GM12878 (cell line): ENCODE data around the gene CCDC110. TPM values are rescaled to one million over a fixed set of nuclear protein-coding genes. Genes with fewer than 3 reads are reported as not detected.
A peak's percentile ranks its signal among the peaks of the same experiment; 100 is the strongest.

Source experiments
- ATF7 ChIP-seq: fragments of 450-650 bp; IDR thresholded peaks from 2 replicates; pipeline ENCODE4 v1.6.1; 2016; ENCODE audit warnings: low read depth, mild to moderate bottlenecking
- BHLHE40 ChIP-seq, 2 experiments: fragments of 450-650 bp in 1 of 2; IDR thresholded peaks; 2 replicates each; pipeline ENCODE4 v1.6.1; 2011 to 2017; ENCODE audit warnings: low read depth in 2 of 2, borderline replicate concordance in 1 of 2, improper control_type of control experiment in 1 of 2, low read length in 1 of 2, mild to moderate bottlenecking in 1 of 2
- CBX5 ChIP-seq: sonication (generic); IDR thresholded peaks from 2 replicates; pipeline ENCODE4 v1.6.1; 2016; ENCODE audit warnings: low read depth, moderate library complexity, mild to moderate bottlenecking, inconsistent platforms
- HSF1 ChIP-seq: fragments of 150-350 bp; IDR thresholded peaks from 2 replicates; pipeline ENCODE4 v1.6.1; 2014; ENCODE audit warnings: mild to moderate bottlenecking, low read depth, low read length
- MTA3 ChIP-seq: IDR thresholded peaks from 2 replicates; pipeline ENCODE4 v1.6.1; 2012; ENCODE audit warnings: low read length, inconsistent platforms, borderline replicate concordance
- NKRF ChIP-seq: fragments of 450-650 bp; conservative IDR thresholded peaks from 2 replicates; pipeline ENCODE4 v1.6.1; 2017; ENCODE audit warnings: mild to moderate bottlenecking, moderate library complexity
- STAT1 ChIP-seq: fragments of 450-650 bp; conservative IDR thresholded peaks from 2 replicates; pipeline ENCODE4 v1.6.1; 2014; ENCODE audit warnings: antibody characterized with exemption, mild to moderate bottlenecking
- STAT3 ChIP-seq: IDR thresholded peaks from 2 replicates; pipeline ENCODE4 v1.6.1; 2011; ENCODE audit warnings: low read depth, low read length, improper control_type of control experiment
- TAF1 ChIP-seq: IDR thresholded peaks from 2 replicates; pipeline ENCODE4 v1.6.1; 2011; ENCODE audit warnings: mild to moderate bottlenecking, low read depth, low read length, borderline replicate concordance
- TBL1XR1 ChIP-seq: IDR thresholded peaks from 2 replicates; pipeline ENCODE4 v1.6.1; 2012; ENCODE audit warnings: low read depth, low read length, improper control_type of control experiment
- ZBTB40 ChIP-seq: fragments of 450-650 bp; IDR thresholded peaks from 2 replicates; pipeline ENCODE4 v1.6.1; 2016; ENCODE audit warnings: mild to moderate bottlenecking, moderate library complexity, borderline replicate concordance
- polyA plus RNA-seq, 11 experiments: library from polyadenylated mRNA; depleted of rRNA in 4 of 11; unstranded in 6 of 11; stranded (reverse) in 5 of 11; fragments of >200 nt; fragmentation: Nextera tagmentation in 4 of 11; fragmentation: Illumina TruSeq in 1 of 11; extraction: Ambion mirVana in 4 of 11; extraction: Trizol in 1 of 11; gene quantifications; 1 replicate in 1 of 11; 2 replicates in 10 of 11; pipeline versions ENCODE4 v1.2.1 to v1.2.3, GENCODE V29; 2011 to 2016; ENCODE audit warnings: inconsistent platforms in 2 of 11, missing spikeins in 2 of 11, low read depth in 1 of 11
- total RNA-seq, 4 experiments: library from RNA; depleted of rRNA in 3 of 4; stranded (reverse); fragments of >200 nt in 3 of 4; fragmentation: Illumina TruSeq in 1 of 4; extraction: Trizol in 1 of 4; gene quantifications; 2 replicates each; pipeline versions ENCODE4 v1.2.1 to v1.2.3, GENCODE V29; 2013 to 2021
- TF ChIP-seq, protein P1 (sequence below): fragments of 450-650 bp; IDR thresholded peaks from 2 replicates; pipeline ENCODE4 v1.6.1; 2017; ENCODE audit warnings: mild to moderate bottlenecking, moderate library complexity

CCDC110 gene
- total and polyA plus RNA-seq, 10 of the 15 experiments (the other 5 are each of a cell fraction or from before 2014, with no cell fraction given) = 0.85 to 3.1 (median 2.1) TPM; not detected in 1

- TF ChIP-seq, protein P1, sequence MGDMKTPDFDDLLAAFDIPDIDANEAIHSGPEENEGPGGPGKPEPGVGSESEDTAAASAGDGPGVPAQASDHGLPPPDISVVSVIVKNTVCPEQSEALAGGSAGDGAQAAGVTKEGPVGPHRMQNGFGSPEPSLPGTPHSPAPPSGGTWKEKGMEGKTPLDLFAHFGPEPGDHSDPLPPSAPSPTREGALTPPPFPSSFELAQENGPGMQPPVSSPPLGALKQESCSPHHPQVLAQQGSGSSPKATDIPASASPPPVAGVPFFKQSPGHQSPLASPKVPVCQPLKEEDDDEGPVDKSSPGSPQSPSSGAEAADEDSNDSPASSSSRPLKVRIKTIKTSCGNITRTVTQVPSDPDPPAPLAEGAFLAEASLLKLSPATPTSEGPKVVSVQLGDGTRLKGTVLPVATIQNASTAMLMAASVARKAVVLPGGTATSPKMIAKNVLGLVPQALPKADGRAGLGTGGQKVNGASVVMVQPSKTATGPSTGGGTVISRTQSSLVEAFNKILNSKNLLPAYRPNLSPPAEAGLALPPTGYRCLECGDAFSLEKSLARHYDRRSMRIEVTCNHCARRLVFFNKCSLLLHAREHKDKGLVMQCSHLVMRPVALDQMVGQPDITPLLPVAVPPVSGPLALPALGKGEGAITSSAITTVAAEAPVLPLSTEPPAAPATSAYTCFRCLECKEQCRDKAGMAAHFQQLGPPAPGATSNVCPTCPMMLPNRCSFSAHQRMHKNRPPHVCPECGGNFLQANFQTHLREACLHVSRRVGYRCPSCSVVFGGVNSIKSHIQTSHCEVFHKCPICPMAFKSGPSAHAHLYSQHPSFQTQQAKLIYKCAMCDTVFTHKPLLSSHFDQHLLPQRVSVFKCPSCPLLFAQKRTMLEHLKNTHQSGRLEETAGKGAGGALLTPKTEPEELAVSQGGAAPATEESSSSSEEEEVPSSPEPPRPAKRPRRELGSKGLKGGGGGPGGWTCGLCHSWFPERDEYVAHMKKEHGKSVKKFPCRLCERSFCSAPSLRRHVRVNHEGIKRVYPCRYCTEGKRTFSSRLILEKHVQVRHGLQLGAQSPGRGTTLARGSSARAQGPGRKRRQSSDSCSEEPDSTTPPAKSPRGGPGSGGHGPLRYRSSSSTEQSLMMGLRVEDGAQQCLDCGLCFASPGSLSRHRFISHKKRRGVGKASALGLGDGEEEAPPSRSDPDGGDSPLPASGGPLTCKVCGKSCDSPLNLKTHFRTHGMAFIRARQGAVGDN = peak; percentile 22; the same call in 1 of the 2 replicates
- TF ChIP-seq NKRF (0 out of 2 replicates have a peak, but pooled peaks have one; percentile 48), ZBTB40 (peak; percentile 69; the same call in 1 of the 2 replicates), TBL1XR1 (0 out of 2 replicates have a peak, but pooled peaks have one; percentile 14), CBX5 (0 out of 2 replicates have a peak, but pooled peaks have one; percentile 1), ATF7 (peak; percentile 92), MTA3 (peak; percentile 48; the same call in 1 of the 2 replicates), STAT3 (no peak), TAF1 (no peak), STAT1 (no peak), BHLHE40 (IDR thresholded peaks at IDR 0.05; ENCODE audit: borderline replicate concordance in 1 of 2, low read depth in 2 of 2, low read length in 1 of 2) (0 out of 4 replicates have a peak, but pooled peaks of 1 of the 2 experiments have one; percentile 5), HSF1 (peak; percentile 15; the same call in 1 of the 2 replicates)
- TF ChIP-seq, all 136 proteins: peak for 16
These were observed 76.1 kb downstream of the CCDC110 start, which contains the start of gene LRP2BP (continued) for GRCh38 chr4:185395238-185395955.
